HG03108 (cell line): ENCODE results near the gene EML1.

Experiments used
- ATAC-seq: cut with Tn5 transposase; IDR thresholded peaks from one replicate; pipeline ENCODE4 v1.9.1; 2021; ENCODE audit warnings: moderate library complexity; ENCODE audit not compliant: unreplicated experiment

EML1 gene

GRCh38 chr14:99860219-99860618 lies 67.0 kb downstream of the EML1 start:
- ATAC-seq: no peak

GRCh38 chr14:99862136-99862535 lies 68.9 kb downstream of the EML1 start:
- ATAC-seq: no peak

- no peak for ATAC-seq
Observed at GRCh38 chr14:99863059-99863458, 69.8 kb downstream of the EML1 start.

- ATAC-seq: no peak
Observed at GRCh38 chr14:99865408-99865807, 72.2 kb downstream of the EML1 start.

- ATAC-seq: no peak
Observed at GRCh38 chr14:99870617-99871016, 77.4 kb downstream of the EML1 start.

GRCh38 chr14:99871771-99872170 lies 78.6 kb downstream of the EML1 start:
- ATAC-seq: no peak

GRCh38 chr14:99872786-99873440 lies 79.7 kb downstream of the EML1 start:
- ATAC-seq: no peak

- ATAC-seq: no peak
Observed at GRCh38 chr14:99873653-99874052, 80.4 kb downstream of the EML1 start.

GRCh38 chr14:99874306-99874705 lies 81.1 kb downstream of the EML1 start:
- ATAC-seq: no peak

GRCh38 chr14:99875421-99875820 lies 82.2 kb downstream of the EML1 start:
- no peak for ATAC-seq

- no peak for ATAC-seq
Observed at GRCh38 chr14:99875836-99876235, 82.6 kb downstream of the EML1 start.

- no peak for ATAC-seq
Observed at GRCh38 chr14:99876406-99876805, 83.2 kb downstream of the EML1 start.

- no peak for ATAC-seq
Observed at GRCh38 chr14:99878563-99878962, 85.3 kb downstream of the EML1 start.

- no peak for ATAC-seq
Observed at GRCh38 chr14:99879401-99880295, 86.4 kb downstream of the EML1 start.

- ATAC-seq: no peak
Observed at GRCh38 chr14:99880651-99881420, 87.6 kb downstream of the EML1 start.

GRCh38 chr14:99883866-99884650 lies 90.8 kb downstream of the EML1 start:
- ATAC-seq: no peak

- no peak for ATAC-seq
Observed at GRCh38 chr14:99884834-99885648, 91.8 kb downstream of the EML1 start.

GRCh38 chr14:99885649-99885958 lies 92.4 kb downstream of the EML1 start:
- ATAC-seq: no peak

GRCh38 chr14:99887407-99887806 lies 94.2 kb downstream of the EML1 start:
- no peak for ATAC-seq

GRCh38 chr14:99888149-99888548 lies 94.9 kb downstream of the EML1 start:
- no peak for ATAC-seq
